Measurements from ENCODE around the gene POM121.
"Not testable (repeated sequence)": the region's sequence is repeated elsewhere in the genome, so short reads cannot be mapped to it uniquely, and the experiment has no call there.

Gene POM121

DNA sequence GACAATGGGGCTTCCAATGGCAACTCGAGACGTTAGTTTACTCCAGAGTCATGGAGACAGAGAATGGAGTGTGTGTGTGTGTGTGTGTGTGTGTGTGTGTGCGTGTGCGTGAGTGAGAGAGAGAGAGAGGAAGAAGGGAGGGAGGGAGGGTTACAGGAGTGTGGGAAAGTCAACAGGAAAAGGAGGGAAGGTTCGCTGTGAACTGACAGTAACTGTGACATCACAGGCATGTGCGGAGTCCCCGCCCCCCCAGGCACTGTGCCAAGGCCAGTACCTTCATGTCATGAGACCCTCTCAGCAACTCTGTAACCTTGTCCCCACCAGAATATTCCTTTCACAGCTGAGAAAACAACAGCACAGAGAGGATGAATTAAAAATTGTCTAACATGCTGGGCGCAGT, 72.6 kb downstream of the POM121 start:
- not testable (repeated sequence) for DNase-seq (ENCODE audit: low read depth)

- DNase-seq (ENCODE audit: low read depth) = not testable (repeated sequence)
Observed at GRCh38 chr7:72997887-72998468, 73.1 kb downstream of the POM121 start.

All from GM04504 (cell line).